Left lobe of liver (tissue), 2 donors: ENCODE results near the gene KIAA0319L. TPM values are rescaled to one million over a fixed set of nuclear protein-coding genes. Genes with fewer than 3 reads are reported as not detected.

Experiments
- ATAC-seq: fragments of 200-7000 bp; cut with Tn5 transposase; one replicate; pipeline ENCODE4 v1.9.1; 2020; ENCODE audit warnings: mild to moderate bottlenecking, moderate library complexity
- DNase-seq: peaks from one replicate; pipeline ENCODE4 v3.0.0-alpha.2; 2020; ENCODE audit warnings: low spot score
- total RNA-seq: library from RNA; stranded (reverse); gene quantifications from one replicate; pipeline ENCODE4 v1.2.1, GENCODE V29; 2021
- donor health status: DM: no; HTN: no; CAD: no; lungs with moderate emphysema.
- donor health status: DM: no; HTN: yes; CAD: no.

KIAA0319L gene
- total RNA-seq, 1 donor from 2014 or later, result 49.2 TPM

- ATAC-seq, result peak; percentile 59
- DNase-seq, result peak; percentile 75
These were observed 7.1 kb upstream of the KIAA0319L start for GRCh38 chr1:35564037-35564883.

- DNase-seq (no peak), ATAC-seq (no peak)
These were observed 6.0 kb upstream of the KIAA0319L start for GRCh38 chr1:35563166-35563565.

- DNase-seq (no peak), ATAC-seq (no peak)
These were observed 4.9 kb upstream of the KIAA0319L start for GRCh38 chr1:35561972-35562680.

GRCh38 chr1:35561297-35561971 lies 4.2 kb upstream of the KIAA0319L start:
- ATAC-seq, result no peak
- DNase-seq, result no peak

- DNase-seq (peak; percentile 85), ATAC-seq (peak; percentile 55)
These were observed 3.3 kb upstream of the KIAA0319L start for GRCh38 chr1:35560256-35561225.

- ATAC-seq (no peak), DNase-seq (no peak)
These were observed 2.2 kb upstream of the KIAA0319L start for GRCh38 chr1:35559317-35559944.

GRCh38 chr1:35558374-35559316 lies 1.4 kb upstream of the KIAA0319L start:
- DNase-seq, result no peak
- no peak for ATAC-seq

- peak; percentile 96 for DNase-seq
- peak; percentile 82 for ATAC-seq
These were observed 589 bp upstream of the KIAA0319L start, which contains the start of gene NCDN for GRCh38 chr1:35557611-35558373. Gene NCDN, plus strand, starts transcription at chr1:35557799. Its CDS starts 392 bp downstream, at chr1:35558191.

- no peak for DNase-seq
- peak; percentile 16 for ATAC-seq
These were observed 602 bp downstream of the KIAA0319L start for GRCh38 chr1:35556484-35557117.

- no peak for DNase-seq
- ATAC-seq, result no peak
These were observed 1.4 kb downstream of the KIAA0319L start for GRCh38 chr1:35555601-35556477.

GRCh38 chr1:35555212-35555584 lies 2.0 kb downstream of the KIAA0319L start:
- DNase-seq (no peak), ATAC-seq (no peak)

- peak; percentile 13 for ATAC-seq
- DNase-seq, result no peak
These were observed 2.7 kb downstream of the KIAA0319L start for GRCh38 chr1:35554266-35555211.

GRCh38 chr1:35553851-35554250 lies 3.4 kb downstream of the KIAA0319L start:
- DNase-seq (no peak), ATAC-seq (no peak)

GRCh38 chr1:35546614-35547013 lies 10.6 kb downstream of the KIAA0319L start:
- DNase-seq, result no peak
- ATAC-seq, result no peak

- ATAC-seq (peak; percentile 88), DNase-seq (no peak)
These were observed 12.2 kb downstream of the KIAA0319L start for GRCh38 chr1:35544976-35545375.
